ENCODE results near the gene MCF2L.

Gene MCF2L

DNA sequence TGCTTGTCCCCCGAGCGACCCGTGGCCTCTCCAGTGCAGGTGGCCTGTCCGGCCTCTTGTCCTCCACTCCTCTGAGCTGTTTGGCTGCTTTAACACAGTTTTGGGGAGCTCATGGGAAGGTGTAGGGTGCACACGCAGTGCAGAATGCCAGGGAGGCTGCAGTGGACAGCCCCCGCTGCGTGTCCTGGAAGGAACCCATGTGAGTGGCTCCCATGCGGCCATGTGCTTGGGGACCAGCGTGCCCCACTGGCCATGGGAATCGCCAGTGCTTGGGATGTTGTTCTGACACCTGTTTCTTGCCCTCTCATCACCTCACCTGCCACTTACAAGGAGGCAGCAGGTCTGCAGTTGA is 114.0 kb downstream of the MCF2L start:
- no peak overlapping the region for H3K4me3 ChIP-seq (ENCODE audit: low read length)
- no peak for DNase-seq (ENCODE audit: low read depth)
- TF ChIP-seq, protein P1, sequence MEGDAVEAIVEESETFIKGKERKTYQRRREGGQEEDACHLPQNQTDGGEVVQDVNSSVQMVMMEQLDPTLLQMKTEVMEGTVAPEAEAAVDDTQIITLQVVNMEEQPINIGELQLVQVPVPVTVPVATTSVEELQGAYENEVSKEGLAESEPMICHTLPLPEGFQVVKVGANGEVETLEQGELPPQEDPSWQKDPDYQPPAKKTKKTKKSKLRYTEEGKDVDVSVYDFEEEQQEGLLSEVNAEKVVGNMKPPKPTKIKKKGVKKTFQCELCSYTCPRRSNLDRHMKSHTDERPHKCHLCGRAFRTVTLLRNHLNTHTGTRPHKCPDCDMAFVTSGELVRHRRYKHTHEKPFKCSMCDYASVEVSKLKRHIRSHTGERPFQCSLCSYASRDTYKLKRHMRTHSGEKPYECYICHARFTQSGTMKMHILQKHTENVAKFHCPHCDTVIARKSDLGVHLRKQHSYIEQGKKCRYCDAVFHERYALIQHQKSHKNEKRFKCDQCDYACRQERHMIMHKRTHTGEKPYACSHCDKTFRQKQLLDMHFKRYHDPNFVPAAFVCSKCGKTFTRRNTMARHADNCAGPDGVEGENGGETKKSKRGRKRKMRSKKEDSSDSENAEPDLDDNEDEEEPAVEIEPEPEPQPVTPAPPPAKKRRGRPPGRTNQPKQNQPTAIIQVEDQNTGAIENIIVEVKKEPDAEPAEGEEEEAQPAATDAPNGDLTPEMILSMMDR (IDR thresholded peaks at IDR 0.05; ENCODE audit: insufficient read depth, low read depth, low read length, missing control alignments) = no peak

- DNase-seq (ENCODE audit: low read depth) = peak; percentile 30
- no peak overlapping the region for H3K4me3 ChIP-seq (ENCODE audit: low read length)
- TF ChIP-seq, protein P1 (IDR thresholded peaks at IDR 0.05; ENCODE audit: insufficient read depth, low read depth, low read length, missing control alignments) = no peak
These were observed 114.5 kb downstream of the MCF2L start for GRCh38 chr13:113083402-113084061.

- TF ChIP-seq, protein P1 (IDR thresholded peaks at IDR 0.05; ENCODE audit: insufficient read depth, low read depth, low read length, missing control alignments) = no peak
- DNase-seq (ENCODE audit: low read depth) = no peak
- H3K4me3 ChIP-seq (ENCODE audit: low read length) = no peak overlapping the region
These were observed 115.3 kb downstream of the MCF2L start for GRCh38 chr13:113084094-113084942.

DNA sequence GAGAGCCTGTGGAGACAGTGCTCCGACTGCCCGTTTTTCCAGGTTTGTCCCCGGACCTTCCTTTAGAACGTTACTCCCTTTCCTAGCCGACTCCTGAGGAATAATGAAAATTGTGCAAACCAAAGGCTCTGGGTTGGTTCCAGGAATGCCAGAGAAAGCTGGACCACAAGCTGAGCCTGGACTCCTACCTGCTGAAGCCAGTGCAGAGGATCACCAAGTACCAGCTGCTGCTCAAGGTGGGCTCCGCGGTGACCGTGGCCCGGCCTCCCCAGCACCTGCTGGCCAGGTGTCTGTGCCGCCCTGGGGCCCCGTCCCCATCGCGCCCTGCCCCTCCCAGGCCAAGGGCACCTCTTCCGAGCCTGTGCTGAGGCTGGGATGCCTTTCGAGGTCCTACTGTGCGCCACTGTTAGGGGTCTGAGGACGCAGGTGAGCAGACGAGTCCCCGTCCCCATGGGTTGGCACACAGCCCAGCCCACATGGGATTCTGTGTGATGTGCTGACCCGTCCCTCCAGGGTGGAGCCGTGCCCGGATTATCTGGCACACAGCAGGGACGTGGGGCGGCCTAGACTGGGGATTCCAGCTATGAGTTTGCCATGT is 116.0 kb downstream of the MCF2L start:
- DNase-seq (ENCODE audit: low read depth) = no peak
- TF ChIP-seq, protein P1 (IDR thresholded peaks at IDR 0.05; ENCODE audit: insufficient read depth, low read depth, low read length, missing control alignments) = no peak
- no peak overlapping the region for H3K4me3 ChIP-seq (ENCODE audit: low read length)

GRCh38 chr13:113086031-113086750 is 117.2 kb downstream of the MCF2L start:
- TF ChIP-seq, protein P1 (IDR thresholded peaks at IDR 0.05; ENCODE audit: insufficient read depth, low read depth, low read length, missing control alignments) = no peak
- DNase-seq (ENCODE audit: low read depth) = no peak
- no peak overlapping the region for H3K4me3 ChIP-seq (ENCODE audit: low read length)

- no peak for DNase-seq (ENCODE audit: low read depth)
- no peak overlapping the region for H3K4me3 ChIP-seq (ENCODE audit: low read length)
- TF ChIP-seq, protein P1 (IDR thresholded peaks at IDR 0.05; ENCODE audit: insufficient read depth, low read depth, low read length, missing control alignments) = no peak
These were observed 118.2 kb downstream of the MCF2L start for GRCh38 chr13:113086991-113087922.

Measured in epithelial cell of esophagus (primary cell).